HPDE6-E6E7 (cell line): ENCODE results near the gene LRRC4C.
"Not testable (repeated sequence)": the region's sequence is repeated elsewhere in the genome, so short reads cannot be mapped to it uniquely, and the experiment has no call there.

Source experiments
- DNase-seq: peaks from one replicate; pipeline ENCODE4 v3.0.0; 2011; ENCODE audit warnings: missing footprints; ENCODE audit errors: extremely low spot score

LRRC4C gene

GRCh38 chr11:40240284-40240683 is 1219.2 kb downstream of the LRRC4C start:
- DNase-seq, result no peak

GRCh38 chr11:40236526-40236925 is 1222.9 kb downstream of the LRRC4C start:
- no peak for DNase-seq

- no peak for DNase-seq
These were observed 1223.6 kb downstream of the LRRC4C start for GRCh38 chr11:40235841-40236240.

DNA sequence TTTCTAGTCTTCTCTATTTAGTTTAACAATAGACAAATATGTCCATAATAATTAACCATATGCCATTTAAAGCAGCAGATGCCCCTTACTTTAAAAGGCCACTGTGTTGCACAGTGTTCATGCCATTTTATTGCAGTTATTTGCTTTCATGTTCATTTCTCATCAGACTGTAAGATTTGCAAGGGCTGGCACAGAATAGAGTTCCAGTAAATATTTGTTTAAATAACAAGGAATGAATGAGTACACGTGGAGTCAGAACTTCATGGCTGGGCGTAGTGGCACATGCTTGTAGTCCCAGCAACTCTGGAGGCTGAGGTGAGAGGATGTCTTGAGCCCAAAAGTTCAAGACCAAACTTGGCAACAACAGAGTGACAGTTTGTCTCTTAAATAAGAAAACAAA is 1228.6 kb downstream of the LRRC4C start:
- no peak for DNase-seq

DNA sequence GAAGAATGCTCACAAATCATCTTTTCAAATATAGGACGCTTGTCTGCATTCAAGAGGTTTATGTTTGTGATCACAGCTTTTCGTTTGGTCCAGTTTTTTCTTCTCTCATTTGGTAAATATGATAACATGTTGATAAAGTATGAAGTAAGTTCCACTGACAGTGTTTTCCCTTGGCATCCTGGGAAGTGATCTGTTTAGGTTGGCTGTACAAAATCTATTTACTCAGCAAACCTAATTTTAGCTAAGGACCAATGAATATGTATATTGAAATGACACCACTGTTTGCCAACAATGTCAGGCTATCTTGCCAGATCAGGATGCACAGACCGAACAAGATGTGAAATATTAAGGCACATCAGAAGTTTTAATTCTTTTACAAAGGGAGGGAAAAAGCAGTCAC is 1230.8 kb downstream of the LRRC4C start:
- no peak for DNase-seq

DNA sequence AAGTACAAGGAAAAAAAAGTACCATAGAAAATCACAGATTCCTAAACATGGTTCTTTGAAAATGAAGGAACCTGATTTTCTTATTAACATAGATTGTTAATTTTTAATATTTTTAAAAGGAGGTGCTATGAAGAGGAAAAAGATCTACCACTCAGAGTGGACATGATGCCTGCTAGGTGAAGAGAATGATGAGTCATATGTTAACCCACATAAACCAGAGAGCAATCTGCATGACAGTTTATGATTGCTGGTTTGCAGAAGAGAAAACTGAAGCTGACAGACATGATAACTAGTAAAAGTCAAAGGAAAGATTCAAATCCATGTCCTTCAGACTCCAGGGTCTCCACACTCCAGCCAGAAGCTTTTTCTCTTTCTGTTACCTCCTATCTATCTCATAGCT is 1231.7 kb downstream of the LRRC4C start:
- DNase-seq, result no peak

DNA sequence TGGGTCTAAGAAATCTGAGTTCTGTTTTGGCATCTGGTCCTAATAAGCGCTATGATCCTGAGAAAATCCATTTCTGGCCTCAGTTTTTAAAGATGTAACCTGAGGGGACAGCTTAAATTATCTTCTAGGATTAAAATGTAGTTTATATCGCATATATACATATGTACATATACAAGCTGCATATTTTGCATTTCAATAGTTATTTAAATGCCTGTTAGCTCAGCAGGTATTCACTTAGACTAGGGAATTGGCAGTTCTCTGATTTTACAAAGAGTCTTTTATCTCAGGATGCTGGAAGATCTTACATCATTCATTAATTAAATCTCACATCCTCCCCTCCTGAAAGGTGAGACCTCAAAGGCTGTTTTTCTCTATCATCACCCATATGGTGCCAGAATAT is 1232.8 kb downstream of the LRRC4C start:
- no peak for DNase-seq

GRCh38 chr11:40223596-40224330 is 1235.7 kb downstream of the LRRC4C start:
- DNase-seq, result no peak

DNA sequence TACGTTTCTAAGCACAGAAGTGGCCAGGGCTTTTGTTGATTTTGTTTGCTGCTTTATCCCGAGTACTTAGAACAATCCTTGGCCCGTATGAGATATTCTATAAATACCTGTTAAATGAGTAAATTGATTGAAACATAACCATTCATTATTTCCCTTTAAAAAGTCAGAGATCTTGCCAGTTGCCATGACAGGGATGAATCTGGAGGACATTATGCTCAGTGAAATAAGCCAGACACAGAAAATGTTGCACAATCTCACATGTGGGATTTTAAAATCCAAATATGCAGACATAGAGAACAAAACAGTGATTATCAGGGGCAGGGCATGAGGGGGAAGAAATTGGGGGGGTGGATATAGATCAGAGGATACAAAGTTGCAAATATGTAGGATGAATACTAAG is 1240.1 kb downstream of the LRRC4C start:
- DNase-seq, result no peak

DNA sequence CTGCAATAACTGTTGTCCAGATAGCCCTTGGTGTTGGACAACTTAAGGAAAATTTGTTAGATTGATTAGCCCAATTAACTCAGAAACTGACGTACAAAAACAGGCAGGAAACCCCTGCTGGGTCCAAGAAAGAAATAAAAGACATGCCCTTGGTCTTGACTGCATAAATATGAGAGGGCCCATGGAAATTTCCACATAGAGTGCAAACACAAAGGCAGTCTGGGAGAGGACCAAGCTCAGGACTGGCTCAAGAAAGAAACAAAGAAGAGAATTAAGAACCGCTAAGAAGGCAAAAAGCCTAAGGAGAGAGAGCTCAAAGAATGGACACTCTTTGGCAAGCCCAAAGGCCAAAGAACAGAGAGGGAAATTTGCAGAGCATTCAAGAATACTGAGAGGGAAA is 1243.9 kb downstream of the LRRC4C start:
- no peak for DNase-seq

GRCh38 chr11:40207416-40207815 is 1252.0 kb downstream of the LRRC4C start:
- DNase-seq, result no peak

GRCh38 chr11:40204228-40204627 is 1255.2 kb downstream of the LRRC4C start:
- no peak for DNase-seq

GRCh38 chr11:40203606-40204005 is 1255.8 kb downstream of the LRRC4C start:
- no peak for DNase-seq

DNA sequence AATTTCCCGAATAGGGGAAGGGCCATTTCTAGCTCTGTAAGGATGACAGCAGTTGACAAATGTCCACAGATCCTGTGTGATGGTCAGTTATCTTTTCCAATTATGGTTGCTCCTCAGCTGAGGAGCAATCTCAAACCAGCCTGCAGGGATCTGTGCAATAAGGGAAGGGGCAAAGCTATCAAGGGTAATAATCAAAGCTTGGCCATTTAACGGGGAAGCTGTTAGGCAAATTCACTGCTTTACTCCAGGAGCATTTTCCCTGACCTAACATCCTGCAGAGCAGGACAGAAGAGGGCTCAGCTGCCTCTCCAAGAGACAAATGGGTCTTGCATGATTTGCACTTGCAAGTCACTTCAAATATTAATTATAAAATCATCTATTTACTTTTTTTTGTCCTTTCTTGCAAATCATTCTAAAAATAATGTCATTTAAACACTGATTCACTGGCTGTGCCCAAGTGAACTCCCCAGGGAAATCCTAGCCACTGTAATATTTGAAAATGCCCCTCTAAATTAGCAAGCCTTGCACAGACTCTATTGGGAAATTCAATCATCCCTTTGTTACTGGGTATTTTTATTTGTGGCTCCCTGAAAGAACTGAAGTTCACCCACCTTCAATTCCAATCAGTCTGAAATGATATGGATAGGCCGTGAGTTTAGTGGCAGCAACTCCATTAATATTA is 1256.7 kb downstream of the LRRC4C start:
- no peak for DNase-seq

DNA sequence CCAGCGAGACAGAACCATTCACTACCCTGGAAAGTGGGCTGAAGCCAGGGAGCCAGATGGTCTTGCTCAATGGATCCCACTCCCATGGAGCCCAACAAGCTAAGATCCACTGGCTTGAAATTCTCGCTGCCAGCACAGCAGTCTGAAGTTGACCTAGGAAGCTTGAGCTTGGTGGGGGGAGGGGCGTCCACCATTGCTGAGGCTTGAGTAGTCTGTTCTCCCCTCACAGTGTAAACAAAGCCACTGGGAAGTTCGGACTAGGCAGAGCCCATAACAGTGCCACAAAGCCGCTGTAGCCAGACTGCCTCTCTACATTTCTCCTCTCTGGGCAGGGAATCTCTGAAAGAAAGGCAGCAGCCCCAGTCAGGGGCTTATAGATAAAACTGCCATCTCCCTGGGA is 1266.9 kb downstream of the LRRC4C start:
- not testable (repeated sequence) for DNase-seq

GRCh38 chr11:40190294-40190693 is 1269.2 kb downstream of the LRRC4C start:
- no peak for DNase-seq

DNA sequence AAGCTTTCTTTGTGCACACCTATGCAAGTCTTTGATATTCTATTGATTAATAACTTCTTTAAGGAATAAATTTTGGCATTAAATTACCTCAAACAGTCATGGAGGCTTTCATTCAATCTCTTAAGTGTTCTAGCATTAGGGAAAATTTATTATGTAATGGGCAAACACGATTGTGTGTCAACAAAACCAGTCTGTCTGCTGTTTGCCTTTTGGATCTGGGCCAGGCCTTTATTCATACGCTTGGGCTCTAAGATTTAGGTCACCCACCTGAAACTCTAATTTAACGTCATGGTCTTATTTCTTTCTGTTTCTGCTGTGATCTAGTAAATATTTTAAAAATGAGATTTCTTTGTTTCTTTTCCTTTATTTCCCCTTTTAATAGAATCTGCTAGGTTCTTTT is 1270.6 kb downstream of the LRRC4C start:
- no peak for DNase-seq

DNA sequence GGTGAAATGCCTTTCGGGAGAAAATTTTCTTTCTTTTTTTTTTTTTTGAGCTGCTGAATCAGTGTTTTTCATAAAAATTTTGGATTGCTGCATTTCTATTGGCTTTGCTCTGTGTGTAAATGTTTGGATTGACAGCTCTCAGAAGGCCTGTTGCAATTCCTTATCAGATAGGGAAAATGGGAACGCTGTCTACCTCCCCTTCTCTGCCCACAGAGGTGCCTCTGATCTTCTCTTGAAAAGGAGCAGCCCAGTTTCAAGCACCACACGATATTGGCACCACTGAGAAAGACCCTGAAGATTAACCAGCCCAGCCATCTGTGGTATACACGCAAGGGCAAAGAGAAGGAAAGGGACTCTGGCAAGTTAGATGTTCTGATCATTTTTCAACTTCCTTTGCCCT is 1272.2 kb downstream of the LRRC4C start:
- DNase-seq, result no peak

- DNase-seq, result no peak
These were observed 1272.8 kb downstream of the LRRC4C start for GRCh38 chr11:40186437-40187263.

DNA sequence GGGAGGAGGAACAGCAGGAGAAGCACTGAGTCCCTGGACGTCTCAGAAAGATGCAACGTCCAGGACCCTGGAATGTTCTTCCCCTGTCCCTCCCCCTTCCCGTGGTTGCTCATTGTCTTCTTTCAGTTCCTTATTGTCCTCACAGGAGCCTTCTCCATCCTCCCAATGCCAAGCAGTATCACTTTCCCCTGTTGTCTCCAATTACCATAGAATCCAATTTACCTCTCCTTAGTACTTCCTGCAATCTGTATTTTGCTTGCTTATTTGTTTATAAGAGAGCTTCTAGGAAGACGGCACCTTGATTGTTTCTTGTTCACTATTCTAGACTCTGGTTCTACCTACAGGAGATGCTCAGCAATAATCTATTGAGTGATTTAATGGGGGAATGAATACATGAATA is 1273.7 kb downstream of the LRRC4C start:
- DNase-seq, result no peak

DNA sequence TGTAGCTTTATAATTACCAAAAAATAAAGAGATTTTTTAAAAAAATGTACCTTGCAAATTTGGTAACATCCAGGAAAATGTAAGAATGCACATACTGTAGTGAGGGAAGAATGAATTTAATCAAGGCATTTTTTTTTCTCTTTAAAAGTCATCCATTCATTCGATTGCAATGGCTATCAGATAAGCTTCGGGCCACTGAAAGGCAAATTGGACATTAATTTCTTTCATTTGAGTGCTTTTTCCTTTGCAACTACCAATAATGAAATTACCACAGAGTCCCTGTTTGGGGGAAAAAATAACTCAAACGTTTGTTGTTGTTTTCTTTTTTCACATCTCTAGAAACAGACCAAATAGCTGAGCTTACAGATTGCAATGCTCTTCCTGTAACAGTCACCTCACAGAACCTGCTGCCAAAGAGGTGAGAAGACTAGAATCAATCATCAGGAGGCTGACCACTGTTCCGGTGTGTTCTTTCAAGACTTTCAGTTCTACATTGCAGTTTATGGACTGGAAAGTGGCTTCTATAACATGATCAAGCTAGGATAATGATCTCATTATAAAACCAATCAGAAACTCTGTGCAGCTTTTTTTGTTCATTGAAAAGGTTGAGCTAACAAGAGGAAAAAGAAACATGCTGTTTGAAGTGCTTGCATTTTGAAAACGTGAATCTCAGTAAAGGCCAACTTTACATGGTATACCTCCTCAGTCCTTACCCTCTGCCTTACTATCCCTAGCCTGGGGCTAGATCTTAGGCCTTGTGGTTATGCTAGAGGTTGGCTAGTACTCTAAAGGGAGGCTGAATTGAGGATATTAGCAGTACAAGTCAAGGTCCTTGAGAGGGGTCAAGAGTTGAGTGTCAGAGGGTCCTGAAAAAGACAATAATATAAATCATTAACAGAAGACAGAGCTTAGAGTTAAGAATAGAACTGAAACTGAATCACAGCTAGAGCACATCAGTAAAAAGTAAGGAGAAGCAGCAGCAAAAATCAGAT is 1276.1 kb downstream of the LRRC4C start:
- DNase-seq, result no peak
